GM19025 (cell line): ENCODE results near the gene MAGEF1.
A peak's percentile ranks its signal among the peaks of the same experiment; 100 is the strongest.

Experiments
- ATAC-seq: cut with Tn5 transposase; IDR thresholded peaks from one replicate; pipeline ENCODE4 v1.9.1; 2021; ENCODE audit warnings: mild to moderate bottlenecking, low read depth, moderate library complexity; ENCODE audit not compliant: unreplicated experiment

The MAGEF1 gene

DNA sequence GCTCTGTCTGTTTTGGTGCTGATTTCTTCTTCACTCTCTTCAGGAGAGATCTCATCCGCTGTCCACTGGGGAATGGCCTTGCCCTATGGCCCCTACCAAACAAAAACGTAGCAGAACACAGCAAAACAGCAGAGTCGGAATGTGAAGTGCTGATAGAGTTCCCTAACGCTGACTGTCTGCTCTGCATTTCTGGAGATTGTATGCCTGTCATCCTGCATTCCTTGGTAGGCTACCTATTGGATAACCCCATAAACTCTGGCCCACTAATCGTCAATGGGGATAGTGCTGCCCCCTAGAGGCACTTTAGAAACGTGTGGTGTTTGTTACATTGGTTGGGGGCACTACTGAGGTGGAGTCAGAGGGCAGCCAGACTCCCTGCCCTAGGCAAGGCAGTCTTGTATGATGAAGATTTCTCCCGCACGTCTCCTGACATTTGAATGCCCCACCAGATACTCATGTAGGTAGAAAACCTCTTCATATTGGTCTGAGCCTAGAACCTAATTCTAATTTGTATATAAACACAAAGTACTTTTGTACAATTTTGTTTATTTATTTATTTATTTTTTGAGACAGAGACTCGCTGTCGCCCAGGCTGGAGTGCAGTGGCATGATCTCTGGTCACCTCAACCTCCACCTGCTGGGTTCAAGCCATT lies 15.6 kb upstream of the MAGEF1 start:
- no peak for ATAC-seq

DNA sequence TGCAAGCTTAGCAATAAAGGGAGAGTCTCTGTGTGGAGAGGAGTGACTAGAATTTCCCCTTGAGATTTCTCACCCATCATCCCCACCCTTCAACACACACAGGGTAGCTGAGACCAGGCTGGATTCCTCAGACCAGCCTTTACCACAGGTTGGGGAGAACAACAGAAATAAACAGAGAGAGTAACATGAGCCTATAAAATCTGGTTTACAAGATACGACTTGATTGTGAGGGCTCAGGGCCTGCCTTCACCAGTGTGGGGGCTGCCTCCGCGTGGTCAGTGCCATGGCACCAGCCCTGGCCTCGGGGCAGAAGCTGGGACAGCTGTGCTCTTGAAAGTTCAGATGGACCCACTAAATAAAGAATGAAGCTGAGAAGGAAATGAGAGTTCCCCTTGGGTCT lies 14.6 kb upstream of the MAGEF1 start:
- no peak for ATAC-seq

DNA sequence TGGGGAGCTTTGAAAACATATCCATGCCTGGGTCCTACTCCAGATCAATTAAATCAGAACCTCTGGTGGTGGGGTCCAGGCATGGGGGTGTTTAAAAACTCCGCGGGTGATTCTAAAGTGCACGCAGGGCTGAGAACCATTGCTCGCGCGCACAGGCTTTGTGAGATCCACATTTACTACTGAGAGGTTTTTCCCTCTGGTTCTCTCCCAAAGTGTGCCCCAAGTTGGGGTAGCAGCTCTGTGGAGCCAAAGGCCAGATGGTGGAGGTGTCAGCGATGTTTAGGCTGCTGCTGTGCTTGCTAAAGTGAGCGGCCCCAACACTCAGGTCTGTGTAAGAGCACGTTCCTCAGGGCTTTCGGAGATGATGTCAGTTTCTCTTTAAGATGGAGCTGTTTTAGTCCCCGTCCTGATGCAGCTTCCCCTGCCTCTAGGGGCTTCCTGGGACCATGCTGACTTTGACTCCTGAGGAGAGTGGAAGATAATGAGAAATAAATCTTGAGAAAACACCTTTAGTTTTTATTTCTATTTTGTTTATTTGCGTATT lies 13.4 kb upstream of the MAGEF1 start:
- ATAC-seq, result no peak

DNA sequence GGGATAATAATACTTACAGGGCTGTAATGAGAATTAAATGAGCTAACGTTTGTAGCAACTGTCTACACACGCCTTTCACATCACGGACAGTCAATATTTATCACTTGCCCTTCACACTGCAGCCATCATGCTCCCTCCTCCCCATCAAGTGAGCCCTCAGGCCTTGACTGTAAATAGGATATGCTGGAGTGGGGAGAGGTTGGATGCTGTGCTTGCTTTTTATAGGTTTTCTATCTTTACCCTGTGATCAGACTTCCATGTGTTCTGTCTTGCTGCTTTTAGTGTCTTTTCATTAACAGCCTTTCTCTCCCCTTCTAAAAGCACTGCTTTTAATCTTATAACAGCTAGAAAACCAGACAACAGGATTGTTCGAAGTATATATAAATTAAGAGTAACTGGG lies 12.8 kb upstream of the MAGEF1 start:
- ATAC-seq, result no peak

DNA sequence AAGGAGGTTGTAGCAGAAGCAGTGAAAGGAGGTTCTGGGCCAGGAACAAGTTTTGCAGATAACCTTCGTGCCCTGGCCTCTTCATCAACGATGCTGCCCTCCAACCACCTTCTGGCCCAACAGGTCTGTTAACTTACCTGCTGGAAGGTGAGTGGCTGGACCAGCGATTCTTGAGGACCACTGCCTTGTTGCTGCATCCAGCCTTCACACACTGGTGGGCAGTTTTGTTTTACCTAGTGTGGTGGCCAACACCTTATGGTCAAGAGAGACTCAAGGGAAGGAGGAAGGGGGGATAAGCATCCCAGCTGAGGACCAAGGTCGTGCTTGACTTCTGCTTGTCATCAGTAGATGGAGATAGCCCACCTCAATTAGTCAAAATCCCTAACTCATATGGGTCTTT lies 7.8 kb upstream of the MAGEF1 start:
- ATAC-seq, result no peak

DNA sequence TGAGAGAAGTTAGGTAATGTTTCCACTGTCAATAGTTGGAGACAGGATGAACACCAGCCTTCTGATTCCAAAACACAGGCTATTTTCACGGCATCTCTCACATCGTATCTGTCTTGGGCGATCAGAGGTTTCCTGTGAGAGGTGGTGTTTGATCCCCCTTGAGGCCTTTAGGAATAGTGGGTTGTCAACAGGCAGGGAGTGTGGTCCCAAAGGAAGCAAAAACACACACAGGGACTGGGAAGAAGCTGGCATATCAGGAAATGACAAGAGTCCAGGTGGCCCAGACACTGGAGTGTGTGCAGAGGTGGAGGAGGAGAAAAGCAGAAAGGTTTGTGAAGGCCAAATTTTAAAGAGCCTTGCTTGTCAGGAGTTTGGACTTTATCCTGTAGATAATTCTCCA lies 6.6 kb upstream of the MAGEF1 start:
- no peak for ATAC-seq

DNA sequence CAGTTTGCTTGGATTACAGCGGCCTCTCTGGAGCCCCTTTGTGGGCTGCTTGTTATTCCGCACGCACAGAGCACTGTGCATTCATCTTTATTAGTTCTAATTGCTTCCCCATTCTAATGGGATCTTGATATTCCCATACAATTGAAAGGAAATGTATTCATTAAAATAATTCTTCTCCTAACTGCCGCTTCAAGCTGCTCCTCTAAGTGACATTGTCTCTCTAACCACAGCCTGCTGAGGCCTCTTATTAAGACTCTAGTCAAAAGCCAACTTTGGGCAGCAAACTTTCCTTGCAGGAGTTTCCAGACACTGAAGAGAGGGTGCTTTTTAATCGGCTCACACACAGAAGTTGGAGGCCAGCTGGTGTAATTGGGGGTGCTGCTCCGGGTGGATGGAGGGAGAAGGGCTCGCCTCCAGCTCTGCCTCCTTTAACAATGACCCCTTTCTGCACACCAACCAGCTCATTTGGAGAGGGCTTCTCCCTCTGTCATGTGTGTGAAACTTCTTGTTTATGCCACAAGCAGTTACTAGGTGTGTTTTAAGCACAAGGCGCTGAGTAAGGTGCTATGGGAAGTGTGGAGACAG lies 5.6 kb upstream of the MAGEF1 start:
- ATAC-seq, result no peak

DNA sequence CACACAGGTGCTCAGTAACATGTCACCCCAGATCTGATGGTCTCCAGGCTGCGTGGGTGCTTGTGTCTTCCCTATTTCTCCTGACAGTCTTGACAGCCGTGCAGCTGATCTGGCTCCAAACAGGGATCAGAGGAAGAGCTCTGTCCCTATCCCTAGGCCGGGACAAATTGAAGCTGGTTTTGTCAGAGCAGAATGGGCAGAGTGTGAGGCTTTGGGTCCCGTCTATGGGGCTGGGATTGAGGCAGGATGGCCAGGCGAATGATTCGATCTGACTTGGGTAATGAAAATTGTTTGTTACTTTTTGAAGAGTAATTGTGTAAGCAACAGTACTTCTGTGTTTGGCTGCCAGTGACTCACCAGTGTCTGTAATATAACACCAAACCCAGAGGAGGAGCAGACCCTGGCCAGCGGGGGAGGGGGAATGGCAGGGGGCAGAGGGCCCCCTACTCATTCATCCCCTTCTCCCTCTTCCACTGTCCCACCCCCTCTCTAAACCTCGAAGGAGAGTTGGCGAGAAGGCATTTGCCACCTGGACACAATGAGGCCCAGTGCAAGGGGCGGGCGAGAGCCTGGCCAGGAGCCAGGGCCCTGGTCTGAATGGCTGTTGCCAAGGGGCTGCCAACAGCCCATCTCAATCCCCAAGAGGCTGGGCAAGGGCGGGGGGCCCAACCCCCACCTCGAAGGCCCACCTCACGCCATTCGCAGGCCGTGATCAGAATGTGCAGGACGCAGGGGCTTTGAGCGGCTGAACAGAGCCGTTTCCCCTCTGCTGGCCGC lies 4.9 kb upstream of the MAGEF1 start:
- no peak for ATAC-seq

DNA sequence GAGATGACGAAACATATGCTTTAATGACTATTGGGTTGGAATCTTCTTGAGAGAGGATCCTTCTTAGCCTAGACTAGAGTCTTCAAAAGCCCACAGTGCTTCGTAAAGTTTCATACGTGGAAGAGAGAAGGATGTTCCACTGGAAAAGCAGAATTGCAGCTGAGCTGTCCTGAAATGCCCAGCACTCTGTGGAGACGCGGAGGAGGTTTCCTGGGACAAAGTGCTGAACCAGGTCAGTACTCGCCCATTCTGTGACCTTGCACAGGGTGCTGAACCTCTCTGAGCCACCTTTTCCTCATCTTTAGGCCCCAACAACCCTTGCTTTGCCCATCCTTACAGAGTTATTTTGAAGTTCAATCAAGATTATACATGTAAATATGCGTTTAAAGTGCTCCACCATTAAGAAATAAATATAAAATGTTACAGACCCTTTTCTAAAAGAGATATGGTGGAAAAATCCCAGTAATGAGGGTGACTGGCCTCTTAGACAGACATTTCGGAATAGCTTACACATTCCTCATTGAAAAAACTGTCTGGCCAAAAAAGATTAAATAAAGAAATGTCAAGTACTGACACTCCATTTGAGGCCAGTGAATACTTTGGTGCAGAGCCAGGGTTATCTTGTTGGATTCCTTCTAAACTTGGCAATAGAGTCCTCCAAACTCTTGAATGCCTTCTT lies 4.2 kb upstream of the MAGEF1 start:
- ATAC-seq, result no peak

DNA sequence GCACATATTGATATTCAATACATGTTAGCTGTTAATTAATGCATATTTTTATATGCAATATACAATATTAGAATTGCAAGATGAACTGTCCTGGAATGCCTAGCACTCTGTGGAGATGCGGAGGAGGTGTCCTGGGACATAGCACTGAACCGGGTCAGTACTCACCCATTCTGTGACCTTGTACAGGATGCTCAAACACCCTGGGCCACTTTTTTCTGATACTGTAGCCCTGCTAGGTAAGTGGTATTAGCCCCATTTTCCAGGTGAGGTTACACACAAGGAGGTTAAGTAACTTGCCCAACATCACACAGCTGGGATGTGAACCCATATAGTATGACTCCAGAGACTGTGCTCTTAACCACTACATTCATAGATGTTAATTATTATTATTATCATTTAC lies 1.7 kb upstream of the MAGEF1 start:
- ATAC-seq, result no peak

DNA sequence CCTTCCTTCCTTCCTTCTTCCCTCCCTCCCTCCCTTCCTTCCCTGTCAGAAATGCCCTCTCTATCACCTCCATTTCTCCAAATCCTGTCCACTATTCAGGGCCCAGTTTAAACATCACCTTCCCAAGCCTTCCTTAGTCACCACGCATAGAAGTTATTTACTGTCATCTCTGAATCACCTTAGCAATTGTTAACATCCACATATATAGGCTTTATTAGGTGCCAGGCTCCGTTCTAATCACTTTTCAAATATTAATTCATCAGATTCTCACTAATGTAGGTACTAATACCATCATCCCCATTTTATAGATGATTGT lies 1.1 kb upstream of the MAGEF1 start:
- no peak for ATAC-seq

DNA sequence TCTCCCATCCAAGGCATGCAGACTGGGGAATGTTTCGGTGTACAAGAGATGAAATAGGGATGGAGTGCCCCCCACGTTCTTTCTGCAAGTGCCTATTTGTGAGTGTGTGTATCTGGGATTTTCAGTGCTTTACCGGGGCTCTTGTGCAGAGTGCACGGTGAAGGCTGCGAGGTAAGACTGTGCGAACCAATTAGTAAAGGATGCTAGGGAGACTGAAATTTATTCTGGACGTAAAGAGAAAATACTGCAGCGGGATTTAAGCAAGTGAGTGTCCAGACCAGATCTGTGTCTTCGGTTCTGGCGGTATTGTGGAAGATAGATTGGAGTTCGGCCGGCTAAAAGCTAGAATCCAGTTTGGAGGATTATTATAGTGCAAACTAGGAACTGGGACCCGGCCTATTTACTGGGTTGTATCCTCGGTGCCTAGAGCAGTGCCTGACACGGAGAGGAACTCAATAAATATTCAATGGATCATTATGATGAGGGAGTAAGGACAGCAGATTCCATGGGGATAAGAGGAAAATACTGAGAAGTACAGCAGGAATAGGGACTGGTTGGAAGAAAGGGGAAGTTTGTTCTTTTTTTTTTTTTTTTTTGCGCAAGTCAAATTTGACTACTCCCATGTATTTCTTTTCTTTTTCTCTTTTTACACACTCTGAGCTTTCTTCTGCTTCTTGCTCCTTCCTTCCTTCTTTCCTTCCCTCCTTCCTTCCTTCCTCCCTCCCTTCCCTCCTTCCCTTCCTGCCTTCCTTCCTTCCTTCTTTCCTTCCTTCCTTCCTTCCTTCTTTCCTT lies 580 bp upstream of the MAGEF1 start:
- ATAC-seq, result peak; percentile 15

DNA sequence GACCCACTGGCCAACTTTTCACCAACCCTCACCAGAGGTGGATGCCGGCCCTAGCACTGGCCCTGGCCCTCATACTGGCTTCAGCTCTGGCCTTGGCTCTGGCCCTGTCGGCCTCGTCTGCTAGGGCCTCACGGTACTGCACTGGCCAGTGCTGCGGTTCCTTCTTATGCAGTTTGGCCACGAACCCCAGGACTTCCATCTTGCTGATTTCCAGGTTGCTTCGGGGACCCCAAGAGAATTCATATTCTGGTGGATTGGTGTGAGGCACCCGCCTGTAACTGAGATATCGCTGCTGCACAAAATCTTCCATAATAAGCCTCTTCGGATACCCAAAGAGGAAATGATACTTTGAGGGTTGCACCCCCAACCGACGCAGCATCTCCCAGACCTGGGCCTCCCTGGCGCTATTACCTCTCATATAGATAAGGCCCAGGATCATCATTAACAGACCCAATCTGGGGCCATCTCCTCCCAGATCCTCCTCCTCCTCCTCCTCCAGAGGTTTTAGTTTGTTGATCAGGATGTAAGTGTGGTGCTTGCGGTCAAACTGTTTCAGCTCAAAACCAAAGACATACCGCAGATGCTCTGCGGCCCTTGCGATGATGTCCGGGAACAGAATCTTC lies 883 bp downstream of the MAGEF1 start:
- ATAC-seq, result peak; percentile 27

DNA sequence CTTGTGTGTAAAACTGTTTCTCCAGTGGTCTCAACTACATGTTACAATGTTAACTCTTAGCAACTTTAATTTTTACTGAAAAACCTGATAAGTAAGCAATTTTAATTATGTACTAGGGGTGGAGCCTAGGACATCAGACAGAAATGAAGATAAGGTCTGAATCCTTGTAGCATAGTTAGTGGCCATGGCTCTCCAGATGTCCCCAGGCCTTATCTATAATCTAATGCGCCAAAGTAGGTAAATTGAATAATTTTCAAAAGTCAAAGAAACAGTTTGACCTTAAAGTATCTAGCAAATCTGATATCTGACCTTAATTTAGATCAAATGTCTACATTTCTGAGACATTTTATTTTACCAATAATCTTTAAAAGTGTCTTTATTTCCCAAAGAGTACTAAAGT lies 8.2 kb downstream of the MAGEF1 start:
- ATAC-seq, result no peak

DNA sequence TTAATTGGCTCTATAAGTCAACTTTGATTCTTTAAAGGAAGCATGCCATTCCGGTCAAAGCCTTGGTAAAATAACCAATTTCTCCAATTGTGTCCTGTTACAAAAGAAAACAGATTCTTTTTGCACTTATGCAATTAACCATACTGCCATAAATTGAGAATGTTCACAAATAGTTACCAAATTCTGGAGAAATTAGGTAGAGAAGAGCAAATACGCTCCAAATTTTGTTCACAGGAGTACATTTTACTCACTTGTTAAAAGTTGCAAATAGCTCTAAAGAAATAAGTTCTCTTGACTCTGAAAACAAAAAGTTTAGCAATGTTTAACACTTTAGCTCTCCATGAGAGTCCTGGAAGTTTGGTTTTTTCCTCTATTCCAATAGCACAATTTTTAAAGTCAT lies 11.1 kb downstream of the MAGEF1 start:
- ATAC-seq, result no peak

DNA sequence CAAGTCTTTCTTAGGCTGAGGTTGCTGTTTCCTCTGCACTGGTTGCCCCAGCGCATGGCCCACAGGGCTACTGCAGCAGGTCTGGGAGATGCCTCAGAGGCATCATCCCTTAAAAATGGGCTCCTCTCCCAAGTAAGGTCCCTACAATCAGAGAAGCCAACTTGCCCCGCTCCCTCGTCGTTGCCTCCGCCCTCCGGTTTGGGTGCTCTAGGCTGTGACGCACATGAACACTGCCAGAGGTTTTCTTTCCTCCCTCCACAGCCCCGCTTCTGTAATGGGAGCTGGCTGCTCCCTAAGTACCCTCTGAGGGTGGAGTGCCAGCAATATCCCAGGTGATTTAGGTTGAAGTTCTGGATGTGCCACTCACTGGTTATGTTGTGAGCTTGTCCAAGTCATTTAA lies 14.0 kb downstream of the MAGEF1 start:
- ATAC-seq, result no peak

DNA sequence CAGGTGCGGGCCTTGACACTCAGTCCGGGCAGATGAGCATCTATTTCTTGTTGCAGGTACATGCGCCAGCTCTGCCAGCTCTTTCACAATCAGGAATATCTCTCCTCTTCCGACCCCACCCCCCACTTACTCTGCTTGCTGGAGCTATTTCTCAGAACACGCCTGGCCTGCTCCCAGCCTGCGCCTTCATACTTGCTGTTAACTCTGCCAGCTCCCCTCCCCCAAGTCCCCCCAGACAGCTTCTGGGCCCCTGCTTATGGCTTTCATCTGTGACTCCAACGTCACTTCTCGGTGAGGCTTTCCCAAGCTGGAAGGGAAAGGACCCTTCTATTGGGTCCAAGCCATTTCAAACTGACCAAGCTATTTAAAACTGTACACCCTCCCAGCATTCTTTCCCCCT lies 15.2 kb downstream of the MAGEF1 start:
- ATAC-seq, result no peak

DNA sequence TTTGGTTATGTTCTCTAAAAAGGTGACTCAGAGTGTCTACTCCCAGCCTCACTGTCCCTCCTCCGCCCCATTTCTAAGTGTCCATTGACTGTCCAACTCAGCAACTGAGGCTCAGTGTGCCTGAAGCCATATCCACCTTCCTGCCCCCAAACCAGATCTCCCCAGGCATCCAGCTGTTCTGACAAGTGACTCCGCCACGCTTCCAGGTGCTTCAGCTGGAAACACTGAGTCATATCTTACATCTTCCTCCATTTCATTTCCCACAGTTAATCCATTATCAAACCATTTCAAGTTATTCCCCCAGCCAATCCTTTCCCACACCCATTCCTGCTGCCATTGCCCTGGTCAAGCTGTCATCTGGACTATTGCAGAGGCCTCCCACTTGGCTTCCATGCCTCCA lies 17.1 kb downstream of the MAGEF1 start:
- no peak for ATAC-seq

DNA sequence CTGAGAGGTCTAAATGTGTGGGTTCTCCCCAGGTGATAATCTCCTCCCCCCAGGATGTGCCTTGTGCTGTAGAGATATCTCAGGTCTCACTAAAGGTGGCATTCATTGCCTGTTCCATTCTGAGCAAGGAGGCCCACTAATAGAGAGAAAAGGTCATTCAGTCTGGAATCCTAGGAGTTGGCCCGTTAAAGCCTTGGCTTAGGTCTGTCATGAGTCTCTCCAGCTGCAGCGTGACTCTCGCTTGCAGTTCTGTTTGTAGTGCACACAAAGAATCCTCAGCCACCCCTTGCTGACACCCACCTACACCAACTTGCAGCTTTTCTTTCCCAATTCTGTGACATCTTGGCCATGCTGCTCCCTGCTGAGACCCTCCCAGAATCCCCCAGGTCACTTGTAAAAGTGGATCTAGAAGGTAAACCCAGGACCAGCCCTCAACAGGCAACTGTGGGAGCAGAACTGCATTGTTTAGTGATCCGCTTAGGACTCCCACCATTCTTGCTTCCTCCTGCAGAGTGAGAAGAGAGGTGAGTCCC lies 17.7 kb downstream of the MAGEF1 start:
- ATAC-seq, result no peak
